Measurements from ENCODE around the gene ADAMTS8. TPM values are rescaled to one million over a fixed set of nuclear protein-coding genes. Genes with fewer than 3 reads are reported as not detected.

Gene ADAMTS8
- total and polyA plus RNA-seq, 10 of the 15 experiments (the other 5 are each of a cell fraction or from before 2014, with no cell fraction given), result not detected

DNA sequence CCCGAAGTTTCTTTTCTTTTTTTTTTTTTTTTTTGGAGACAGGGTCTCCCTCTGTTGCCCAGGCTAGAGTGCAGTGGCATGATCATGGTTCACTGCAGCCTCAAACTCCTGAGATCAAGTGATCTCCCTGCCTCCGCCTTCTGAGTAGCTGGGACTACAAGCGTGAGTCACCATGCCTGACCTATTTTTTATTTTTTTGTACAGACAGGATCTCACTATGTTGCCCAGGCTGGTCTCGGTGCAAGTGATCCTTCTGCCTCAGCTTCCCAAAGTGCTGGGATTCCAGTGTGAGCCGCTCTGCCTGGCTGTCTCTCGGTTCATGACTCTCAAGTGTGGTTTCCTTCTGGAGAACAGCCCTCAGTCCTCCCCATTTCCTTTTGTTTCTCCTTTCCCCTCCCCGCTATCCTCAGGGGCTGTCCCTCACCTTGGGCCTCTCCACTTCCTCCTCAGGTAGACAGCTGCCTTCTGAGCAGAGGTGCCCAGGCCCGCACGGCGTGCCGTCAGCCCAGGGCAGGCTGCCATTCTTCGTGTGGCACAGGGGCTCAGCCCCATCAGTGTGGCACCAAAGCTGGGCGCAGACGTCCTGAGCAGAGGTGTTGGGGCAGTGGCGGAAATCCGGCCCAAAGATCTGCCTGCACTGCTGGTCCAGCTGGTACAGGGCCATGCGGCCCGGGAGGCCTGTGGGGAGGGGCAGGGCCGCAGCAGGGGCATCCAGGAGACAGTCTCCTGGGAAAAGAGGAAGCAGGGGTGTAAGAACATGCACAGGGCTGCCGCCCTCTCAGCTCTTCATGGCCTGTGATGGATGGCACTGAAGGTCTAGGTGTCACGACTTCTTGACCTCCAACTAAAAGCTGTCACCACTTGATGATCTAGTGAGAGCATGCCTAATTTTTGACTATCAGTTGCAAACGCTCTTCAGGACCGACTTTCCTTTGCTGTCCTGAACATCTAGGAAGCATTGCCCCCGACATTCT, 14.0 kb downstream of the ADAMTS8 start:
- WGBS (ENCODE audit: insufficient coverage, insufficient replicate concordance, low lambda C conversion rate, missing lambda C conversion rate), result 46% methylated on average over 21 of the region's 24 CpGs
- ChIA-PET RAD21 (ENCODE audit: unreplicated experiment) (no interaction called here), CTCF (no interaction called here), SMC1A (ENCODE audit: uncharacterized antibody, unreplicated experiment) (no interaction called here), POLR2A (no interaction called here)
- H3K9me3 ChIP-seq (replicated peaks; ENCODE audit: control insufficient read depth, insufficient read depth, low read length), result no peaks in the 10 kb centered on the region
- H3K4me1 ChIP-seq (ENCODE audit: control insufficient read depth, insufficient read depth, low read length), result no peaks in the 10 kb centered on the region
- no peak for DNase-seq (ENCODE audit: low read depth, low spot score)
- peaks cover 0 to 8% of the 10 kb centered on the region in 2 experiments; a peak in 3 of 4 replicates for H3K27me3 ChIP-seq (replicated peaks in 1 of 2; ENCODE audit: control insufficient read depth in 2 of 2, insufficient read depth in 2 of 2, low read length in 1 of 2)
- H3K4me3 ChIP-seq, result no peak overlapping the region
- no peak overlapping the region for H3K27ac ChIP-seq (ENCODE audit: control insufficient read depth, insufficient read depth)
- no peak for FAIRE-seq
- intact Hi-C loops (cut with micrococcal nuclease; ENCODE audit: unreplicated experiment), result no loop called here
- H4K20me1 ChIP-seq (ENCODE audit: control insufficient read depth, insufficient read depth), result no peaks in the 10 kb centered on the region
- TF ChIP-seq, protein P1, sequence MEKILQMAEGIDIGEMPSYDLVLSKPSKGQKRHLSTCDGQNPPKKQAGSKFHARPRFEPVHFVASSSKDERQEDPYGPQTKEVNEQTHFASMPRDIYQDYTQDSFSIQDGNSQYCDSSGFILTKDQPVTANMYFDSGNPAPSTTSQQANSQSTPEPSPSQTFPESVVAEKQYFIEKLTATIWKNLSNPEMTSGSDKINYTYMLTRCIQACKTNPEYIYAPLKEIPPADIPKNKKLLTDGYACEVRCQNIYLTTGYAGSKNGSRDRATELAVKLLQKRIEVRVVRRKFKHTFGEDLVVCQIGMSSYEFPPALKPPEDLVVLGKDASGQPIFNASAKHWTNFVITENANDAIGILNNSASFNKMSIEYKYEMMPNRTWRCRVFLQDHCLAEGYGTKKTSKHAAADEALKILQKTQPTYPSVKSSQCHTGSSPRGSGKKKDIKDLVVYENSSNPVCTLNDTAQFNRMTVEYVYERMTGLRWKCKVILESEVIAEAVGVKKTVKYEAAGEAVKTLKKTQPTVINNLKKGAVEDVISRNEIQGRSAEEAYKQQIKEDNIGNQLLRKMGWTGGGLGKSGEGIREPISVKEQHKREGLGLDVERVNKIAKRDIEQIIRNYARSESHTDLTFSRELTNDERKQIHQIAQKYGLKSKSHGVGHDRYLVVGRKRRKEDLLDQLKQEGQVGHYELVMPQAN (conservative IDR thresholded peaks at IDR 0.05), result no peak
- TF ChIP-seq IKZF2 (IDR thresholded peaks at IDR 0.05) (no peak), RFX5 (IDR thresholded peaks at IDR 0.05; ENCODE audit: low read depth, low read length) (no peak), NR2C2 (IDR thresholded peaks at IDR 0.05; ENCODE audit: borderline replicate concordance, control insufficient read depth, insufficient read length, low read depth) (no peak), GATAD2B (conservative IDR thresholded peaks at IDR 0.05; ENCODE audit: low read depth) (no peak), YBX1 (IDR thresholded peaks at IDR 0.05) (no peak), FOS (IDR thresholded peaks at IDR 0.05; ENCODE audit: borderline replicate concordance, extremely low read depth, insufficient read length) (no peak), CREM (IDR thresholded peaks at IDR 0.05; ENCODE audit: low read depth) (no peak), IRF4 (IDR thresholded peaks at IDR 0.05; ENCODE audit: low read depth, low read length) (no peak), ATF7 (IDR thresholded peaks at IDR 0.05; ENCODE audit: low read depth) (no peak), ZNF24 (IDR thresholded peaks at IDR 0.05) (no peak), STAT3 (IDR thresholded peaks at IDR 0.05; ENCODE audit: low read depth, low read length) (no peak), EP300 (IDR thresholded peaks at IDR 0.05; ENCODE audit: borderline replicate concordance in 1 of 2, control insufficient read depth in 1 of 2, low read depth in 2 of 2, low read length in 2 of 2) (no peak), NFXL1 (IDR thresholded peaks at IDR 0.05; ENCODE audit: borderline replicate concordance) (no peak)
- TF ChIP-seq, protein P2, sequence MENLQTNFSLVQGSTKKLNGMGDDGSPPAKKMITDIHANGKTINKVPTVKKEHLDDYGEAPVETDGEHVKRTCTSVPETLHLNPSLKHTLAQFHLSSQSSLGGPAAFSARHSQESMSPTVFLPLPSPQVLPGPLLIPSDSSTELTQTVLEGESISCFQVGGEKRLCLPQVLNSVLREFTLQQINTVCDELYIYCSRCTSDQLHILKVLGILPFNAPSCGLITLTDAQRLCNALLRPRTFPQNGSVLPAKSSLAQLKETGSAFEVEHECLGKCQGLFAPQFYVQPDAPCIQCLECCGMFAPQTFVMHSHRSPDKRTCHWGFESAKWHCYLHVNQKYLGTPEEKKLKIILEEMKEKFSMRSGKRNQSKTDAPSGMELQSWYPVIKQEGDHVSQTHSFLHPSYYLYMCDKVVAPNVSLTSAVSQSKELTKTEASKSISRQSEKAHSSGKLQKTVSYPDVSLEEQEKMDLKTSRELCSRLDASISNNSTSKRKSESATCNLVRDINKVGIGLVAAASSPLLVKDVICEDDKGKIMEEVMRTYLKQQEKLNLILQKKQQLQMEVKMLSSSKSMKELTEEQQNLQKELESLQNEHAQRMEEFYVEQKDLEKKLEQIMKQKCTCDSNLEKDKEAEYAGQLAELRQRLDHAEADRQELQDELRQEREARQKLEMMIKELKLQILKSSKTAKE (IDR thresholded peaks at IDR 0.05; ENCODE audit: low read depth, poor library complexity, severe bottlenecking), result no peak
- TF ChIP-seq, protein P3, sequence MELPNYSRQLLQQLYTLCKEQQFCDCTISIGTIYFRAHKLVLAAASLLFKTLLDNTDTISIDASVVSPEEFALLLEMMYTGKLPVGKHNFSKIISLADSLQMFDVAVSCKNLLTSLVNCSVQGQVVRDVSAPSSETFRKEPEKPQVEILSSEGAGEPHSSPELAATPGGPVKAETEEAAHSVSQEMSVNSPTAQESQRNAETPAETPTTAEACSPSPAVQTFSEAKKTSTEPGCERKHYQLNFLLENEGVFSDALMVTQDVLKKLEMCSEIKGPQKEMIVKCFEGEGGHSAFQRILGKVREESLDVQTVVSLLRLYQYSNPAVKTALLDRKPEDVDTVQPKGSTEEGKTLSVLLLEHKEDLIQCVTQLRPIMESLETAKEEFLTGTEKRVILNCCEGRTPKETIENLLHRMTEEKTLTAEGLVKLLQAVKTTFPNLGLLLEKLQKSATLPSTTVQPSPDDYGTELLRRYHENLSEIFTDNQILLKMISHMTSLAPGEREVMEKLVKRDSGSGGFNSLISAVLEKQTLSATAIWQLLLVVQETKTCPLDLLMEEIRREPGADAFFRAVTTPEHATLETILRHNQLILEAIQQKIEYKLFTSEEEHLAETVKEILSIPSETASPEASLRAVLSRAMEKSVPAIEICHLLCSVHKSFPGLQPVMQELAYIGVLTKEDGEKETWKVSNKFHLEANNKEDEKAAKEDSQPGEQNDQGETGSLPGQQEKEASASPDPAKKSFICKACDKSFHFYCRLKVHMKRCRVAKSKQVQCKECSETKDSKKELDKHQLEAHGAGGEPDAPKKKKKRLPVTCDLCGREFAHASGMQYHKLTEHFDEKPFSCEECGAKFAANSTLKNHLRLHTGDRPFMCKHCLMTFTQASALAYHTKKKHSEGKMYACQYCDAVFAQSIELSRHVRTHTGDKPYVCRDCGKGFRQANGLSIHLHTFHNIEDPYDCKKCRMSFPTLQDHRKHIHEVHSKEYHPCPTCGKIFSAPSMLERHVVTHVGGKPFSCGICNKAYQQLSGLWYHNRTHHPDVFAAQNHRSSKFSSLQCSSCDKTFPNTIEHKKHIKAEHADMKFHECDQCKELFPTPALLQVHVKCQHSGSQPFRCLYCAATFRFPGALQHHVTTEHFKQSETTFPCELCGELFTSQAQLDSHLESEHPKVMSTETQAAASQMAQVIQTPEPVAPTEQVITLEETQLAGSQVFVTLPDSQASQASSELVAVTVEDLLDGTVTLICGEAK (IDR thresholded peaks at IDR 0.05; ENCODE audit: borderline replicate concordance), result no peak
- no peak overlapping the region for H2AFZ ChIP-seq (ENCODE audit: control insufficient read depth, low read depth, low read length)
- BruUV-seq (replicated peaks), result no TSS peak
- H3K36me3 ChIP-seq (ENCODE audit: control insufficient read depth in 2 of 2, insufficient read depth in 2 of 2, low read length in 1 of 2), result no peaks in the 10 kb centered on the region
- H3K9ac ChIP-seq (ENCODE audit: control insufficient read depth, insufficient read depth, low read length), result no peak overlapping the region
- no peak for ATAC-seq
- no peak overlapping the region for H3K4me2 ChIP-seq (ENCODE audit: control insufficient read depth, insufficient read depth)
- no peaks in the 10 kb centered on the region for H3K79me2 ChIP-seq (ENCODE audit: control insufficient read depth, insufficient read depth, low read length)
- in situ Hi-C loops (cut with MboI), result no loop called here
